Esophagus muscularis mucosa (tissue), 3 donors: Measurements from ENCODE around the gene ITGA5.

ENCODE experiments used
- POLR2A ChIP-seq: fragments of 450-650 bp; IDR thresholded peaks from one replicate; pipeline ENCODE4 v1.6.1; 2017; ENCODE audit warnings: antibody characterized with exemption, moderate library complexity, mild to moderate bottlenecking, low read depth
- TF ChIP-seq, protein P1 (sequence below), 3 experiments: fragments of 200-600 bp in 2 of 3; fragments of 450-650 bp in 1 of 3; sonication (generic) in 2 of 3; IDR thresholded peaks; one replicate each; pipeline ENCODE4 v1.5.1; 2017 to 2019; ENCODE audit warnings: antibody characterized with exemption in 3 of 3, mild to moderate bottlenecking in 2 of 3, moderate library complexity in 1 of 3

DNA sequence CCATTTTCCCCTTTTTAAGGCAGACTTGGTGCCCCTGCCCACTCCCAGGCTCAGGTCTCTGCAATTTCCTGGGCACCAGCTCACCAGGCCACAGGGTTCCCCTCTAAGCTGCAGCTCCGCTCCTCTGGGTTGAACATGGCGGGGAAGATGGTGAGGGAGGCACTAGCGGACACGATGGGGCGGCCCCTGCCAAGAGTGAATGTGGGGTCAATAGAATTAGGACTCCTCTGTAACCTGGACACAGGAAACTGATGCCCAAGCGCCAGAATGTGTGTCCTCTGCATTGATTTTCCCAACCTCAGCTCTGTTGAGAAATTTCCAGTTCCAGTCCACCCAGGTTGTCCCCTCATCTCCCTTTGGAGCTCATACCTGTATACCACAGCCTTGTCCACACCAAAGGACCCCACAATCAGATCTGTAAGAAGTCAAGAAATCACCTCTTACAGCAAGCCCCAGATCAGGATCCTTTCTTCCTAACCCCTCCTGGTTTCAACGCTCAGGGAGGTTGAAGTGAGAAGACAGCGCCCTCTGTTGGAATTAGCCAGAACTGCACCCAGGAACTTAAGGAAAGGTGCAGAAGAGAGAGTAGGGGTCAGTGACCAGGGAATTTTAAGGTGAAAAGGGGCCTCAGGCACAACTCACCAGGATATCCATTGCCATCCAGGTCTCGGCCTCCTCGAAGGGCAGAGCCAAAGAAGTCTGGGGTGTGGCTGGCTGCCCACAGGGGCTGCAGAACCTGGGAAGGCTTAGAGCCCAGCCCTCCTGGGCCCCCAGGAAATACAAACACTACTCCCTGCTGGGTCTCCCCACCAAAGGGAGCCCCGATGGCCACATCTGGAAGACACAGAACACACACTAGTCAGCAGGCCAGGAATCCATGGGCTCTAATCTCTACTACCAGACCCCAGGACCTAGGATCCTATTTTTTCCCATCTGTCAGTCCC, 14.7 kb downstream of the ITGA5 start:
- TF ChIP-seq POLR2A: no peak
- TF ChIP-seq, protein P1, sequence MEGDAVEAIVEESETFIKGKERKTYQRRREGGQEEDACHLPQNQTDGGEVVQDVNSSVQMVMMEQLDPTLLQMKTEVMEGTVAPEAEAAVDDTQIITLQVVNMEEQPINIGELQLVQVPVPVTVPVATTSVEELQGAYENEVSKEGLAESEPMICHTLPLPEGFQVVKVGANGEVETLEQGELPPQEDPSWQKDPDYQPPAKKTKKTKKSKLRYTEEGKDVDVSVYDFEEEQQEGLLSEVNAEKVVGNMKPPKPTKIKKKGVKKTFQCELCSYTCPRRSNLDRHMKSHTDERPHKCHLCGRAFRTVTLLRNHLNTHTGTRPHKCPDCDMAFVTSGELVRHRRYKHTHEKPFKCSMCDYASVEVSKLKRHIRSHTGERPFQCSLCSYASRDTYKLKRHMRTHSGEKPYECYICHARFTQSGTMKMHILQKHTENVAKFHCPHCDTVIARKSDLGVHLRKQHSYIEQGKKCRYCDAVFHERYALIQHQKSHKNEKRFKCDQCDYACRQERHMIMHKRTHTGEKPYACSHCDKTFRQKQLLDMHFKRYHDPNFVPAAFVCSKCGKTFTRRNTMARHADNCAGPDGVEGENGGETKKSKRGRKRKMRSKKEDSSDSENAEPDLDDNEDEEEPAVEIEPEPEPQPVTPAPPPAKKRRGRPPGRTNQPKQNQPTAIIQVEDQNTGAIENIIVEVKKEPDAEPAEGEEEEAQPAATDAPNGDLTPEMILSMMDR (IDR thresholded peaks at IDR 0.05): peak; percentile 87 to 97 (median 88)
